ENCODE measurements around the gene OR2T8.

Gene OR2T8

DNA sequence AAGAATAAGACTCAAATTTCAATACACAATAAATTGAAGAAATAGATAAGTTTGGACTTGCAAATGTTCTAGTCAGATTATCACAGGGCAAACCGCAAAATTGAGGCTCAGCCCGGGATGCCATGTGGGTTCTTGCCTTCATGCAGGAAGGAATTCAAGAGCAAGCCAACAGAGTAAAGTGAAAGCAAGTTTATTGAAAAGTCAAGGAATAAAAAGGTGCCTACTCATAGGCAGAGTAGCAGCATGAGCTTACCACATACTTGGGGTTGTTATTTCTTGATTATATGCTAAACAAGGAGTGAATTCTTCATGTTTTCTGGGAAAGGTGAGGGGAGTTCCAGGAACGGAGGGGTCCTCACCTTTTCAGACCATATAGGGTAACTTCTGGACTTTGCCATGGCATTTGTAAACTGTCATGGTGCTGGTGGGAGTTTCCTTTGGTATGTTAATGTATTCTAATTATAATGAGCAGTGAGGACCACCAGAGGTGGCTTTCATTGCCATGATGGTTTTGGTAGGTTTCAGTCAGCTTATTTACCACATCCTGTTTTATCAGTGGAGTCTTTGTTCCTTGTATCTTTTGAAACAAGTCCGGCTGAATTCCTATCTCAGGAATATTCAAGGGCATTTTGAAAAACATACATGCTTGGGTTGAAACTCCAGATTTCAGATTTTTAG is 43.0 kb downstream of the OR2T8 start:
- no peak for DNase-seq

DNA sequence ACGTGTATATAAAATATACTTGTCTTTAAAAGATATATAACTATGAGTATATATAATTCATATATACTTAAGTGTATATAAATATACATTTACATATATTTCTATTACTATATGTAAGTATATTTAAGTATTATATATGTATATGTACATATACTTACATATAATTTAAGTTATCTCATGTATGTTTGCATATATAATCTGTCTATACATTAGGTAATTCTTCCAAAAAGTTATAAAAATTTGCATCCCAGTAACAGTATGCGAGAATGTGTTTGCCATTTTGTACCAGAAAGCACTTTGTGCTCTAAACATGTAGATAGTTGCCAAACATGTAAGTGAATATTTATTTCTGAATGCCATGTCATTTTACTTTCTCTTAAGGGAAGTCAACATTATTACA is 44.9 kb downstream of the OR2T8 start, which contains the start of gene OR2AK2:
Gene OR2AK2, plus strand, starts transcription at position 301 of the 400 bp plus-strand sequence. CDS start 144 bp downstream, outside the sequence.
- no peak for DNase-seq

GRCh38 chr1:247966532-247967204 is 46.6 kb downstream of the OR2T8 start:
- DNase-seq: no peak

All from activated CD4-positive, alpha-beta T cell treated with anti-CD3 and anti-CD28 coated beads, Interleukin-2, amount 50 U/mL, for 4 hours (primary cell).